Fibroblast of the conjunctiva (primary cell): ENCODE measurements around the gene METRN.
A peak's percentile ranks its signal among the peaks of the same experiment; 100 is the strongest.

Experiments
- DNase-seq: peaks from one replicate; pipeline ENCODE4 v3.0.0-alpha.2; 2010; ENCODE audit warnings: low read depth

Gene METRN

GRCh38 chr16:709566-710499 is 5.1 kb upstream of the METRN start:
- DNase-seq, result peak; percentile 49

GRCh38 chr16:710500-711075 is 4.3 kb upstream of the METRN start:
- no peak for DNase-seq

- DNase-seq, result no peak
Observed at GRCh38 chr16:711084-711483, 3.8 kb upstream of the METRN start.

GRCh38 chr16:711548-712320 is 3.2 kb upstream of the METRN start:
- peak; percentile 32 for DNase-seq

GRCh38 chr16:712740-713250 is 2.1 kb upstream of the METRN start:
- peak; percentile 73 for DNase-seq

- no peak for DNase-seq
Observed at GRCh38 chr16:714079-714478, 839 bp upstream of the METRN start.

GRCh38 chr16:715477-716199 is 720 bp downstream of the METRN start:
- DNase-seq, result no peak

GRCh38 chr16:716200-716568 is 1.3 kb downstream of the METRN start:
- DNase-seq, result peak; percentile 48

- no peak for DNase-seq
Observed at GRCh38 chr16:716768-717325, 1.9 kb downstream of the METRN start.

GRCh38 chr16:717450-718245 is 2.7 kb downstream of the METRN start:
- DNase-seq, result no peak

- DNase-seq, result no peak
Observed at GRCh38 chr16:718389-718788, 3.5 kb downstream of the METRN start.

GRCh38 chr16:718922-719321 is 4.0 kb downstream of the METRN start:
- DNase-seq, result no peak

GRCh38 chr16:719815-720446 is 5.0 kb downstream of the METRN start:
- no peak for DNase-seq

GRCh38 chr16:720447-720989 is 5.6 kb downstream of the METRN start:
- peak; percentile 30 for DNase-seq

- peak; percentile 39 for DNase-seq
Observed at GRCh38 chr16:720990-721764, 6.3 kb downstream of the METRN start, which contains the start of gene ANTKMT. Gene ANTKMT, plus strand, starts transcription at chr16:721146. Its CDS starts 129 bp downstream, at chr16:721275.

GRCh38 chr16:721765-722540 is 7.0 kb downstream of the METRN start:
- DNase-seq, result no peak

- DNase-seq, result no peak
Observed at GRCh38 chr16:722835-723633, 8.1 kb downstream of the METRN start.
